GM13977 (cell line): ENCODE data around the gene ZNF273.
"Not testable (repeated sequence)": the region's sequence is repeated elsewhere in the genome, so short reads cannot be mapped to it uniquely, and the experiment has no call there.

Experiments used
- DNase-seq: peaks from one replicate; pipeline ENCODE4 v3.0.0; 2012; ENCODE audit warnings: low spot score
- in situ Hi-C: fragments of 300-500 bp; cut with MboI; formaldehyde crosslinking; loops from one replicate; pipeline ENCODE4 v1.12.0; 2022; ENCODE audit warnings: low sequenced_read_pairs, low pct_unique_long_range_greater_than_20kb, mixed read lengths, inconsistent platforms; ENCODE audit not compliant: unreplicated experiment
- TF ChIP-seq, protein P1 (sequence below): IDR thresholded peaks from 2 replicates; pipeline ENCODE4 v1.5.1; 2012; ENCODE audit warnings: mild to moderate bottlenecking, control low read depth; ENCODE audit not compliant: insufficient read depth; ENCODE audit errors: extremely low read depth, missing control alignments

The ZNF273 gene

DNA sequence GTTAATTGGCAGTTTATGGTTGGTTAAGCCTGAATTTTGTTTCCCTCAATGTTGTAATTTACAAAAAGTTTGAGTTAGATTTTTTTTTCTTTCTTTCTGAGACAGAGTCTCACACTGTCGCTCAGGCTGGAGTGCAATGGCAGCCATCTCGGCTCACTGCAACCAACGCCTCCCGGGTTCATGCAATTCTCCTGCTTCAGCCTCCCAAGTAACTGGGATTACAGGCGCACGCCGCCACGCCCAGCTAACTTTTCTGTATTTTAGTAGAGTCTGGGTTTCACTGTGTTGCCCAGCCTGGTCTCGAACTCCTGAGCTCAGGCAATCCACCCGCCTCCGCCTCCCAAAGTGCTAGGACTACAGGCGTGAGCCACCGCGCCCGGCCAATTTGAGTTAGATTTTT, 935 bp downstream of the ZNF273 start:
- no peak for DNase-seq
- TF ChIP-seq, protein P1, sequence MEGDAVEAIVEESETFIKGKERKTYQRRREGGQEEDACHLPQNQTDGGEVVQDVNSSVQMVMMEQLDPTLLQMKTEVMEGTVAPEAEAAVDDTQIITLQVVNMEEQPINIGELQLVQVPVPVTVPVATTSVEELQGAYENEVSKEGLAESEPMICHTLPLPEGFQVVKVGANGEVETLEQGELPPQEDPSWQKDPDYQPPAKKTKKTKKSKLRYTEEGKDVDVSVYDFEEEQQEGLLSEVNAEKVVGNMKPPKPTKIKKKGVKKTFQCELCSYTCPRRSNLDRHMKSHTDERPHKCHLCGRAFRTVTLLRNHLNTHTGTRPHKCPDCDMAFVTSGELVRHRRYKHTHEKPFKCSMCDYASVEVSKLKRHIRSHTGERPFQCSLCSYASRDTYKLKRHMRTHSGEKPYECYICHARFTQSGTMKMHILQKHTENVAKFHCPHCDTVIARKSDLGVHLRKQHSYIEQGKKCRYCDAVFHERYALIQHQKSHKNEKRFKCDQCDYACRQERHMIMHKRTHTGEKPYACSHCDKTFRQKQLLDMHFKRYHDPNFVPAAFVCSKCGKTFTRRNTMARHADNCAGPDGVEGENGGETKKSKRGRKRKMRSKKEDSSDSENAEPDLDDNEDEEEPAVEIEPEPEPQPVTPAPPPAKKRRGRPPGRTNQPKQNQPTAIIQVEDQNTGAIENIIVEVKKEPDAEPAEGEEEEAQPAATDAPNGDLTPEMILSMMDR, result no peak
- in situ Hi-C loops, result loop anchor here (25.0 kb wide), 1 partner anchor 592 kb away; the partner anchor contains the start of gene ZNF736

DNA sequence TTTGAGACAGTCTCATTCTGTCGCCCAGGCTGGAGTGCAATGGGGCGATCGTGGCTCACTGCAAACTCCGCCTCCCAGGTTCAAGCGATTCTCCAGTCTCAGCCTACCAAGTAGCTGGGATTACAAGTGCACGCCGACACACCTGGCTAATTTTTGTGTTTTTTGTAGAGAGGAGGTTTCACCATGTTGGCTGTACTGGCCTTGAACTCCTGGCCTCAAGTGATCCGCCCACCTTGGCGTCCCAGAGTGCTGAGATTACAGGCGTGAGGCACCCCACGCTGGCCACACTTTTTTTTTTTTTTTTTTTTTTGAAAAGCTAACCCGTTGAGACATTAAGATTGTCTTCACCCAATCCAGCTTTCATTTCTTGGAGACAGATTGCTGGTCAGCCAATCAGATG, 2.1 kb downstream of the ZNF273 start:
- no peak for DNase-seq
- TF ChIP-seq, protein P1, result no peak
- in situ Hi-C loops, result loop anchor here (25.0 kb wide), 1 partner anchor 593 kb away; the partner anchor contains the start of gene ZNF736

DNA sequence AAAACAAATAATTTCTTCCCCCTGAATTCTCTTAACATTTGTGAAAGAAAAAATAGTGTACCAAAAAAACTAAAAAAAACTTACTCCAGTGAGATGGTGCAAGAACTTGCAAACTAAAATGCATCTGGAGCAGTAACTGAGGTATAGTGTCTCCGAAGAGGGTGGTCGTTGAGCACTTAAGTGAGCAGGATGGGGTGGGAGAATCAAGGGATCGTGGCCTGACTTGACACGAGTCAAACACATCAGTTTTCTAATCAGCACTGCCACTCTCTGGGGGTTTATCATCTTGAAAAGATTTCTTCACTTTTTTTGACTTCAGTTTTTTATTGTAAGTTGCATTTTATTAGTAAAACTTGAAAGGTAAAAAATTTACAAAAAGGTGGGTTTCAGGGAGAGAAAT, 2.5 kb downstream of the ZNF273 start:
- DNase-seq, result no peak
- in situ Hi-C loops, result loop anchor here (25.0 kb wide), 1 partner anchor 593 kb away; the partner anchor contains the start of gene ZNF736
- TF ChIP-seq, protein P1, result no peak

DNA sequence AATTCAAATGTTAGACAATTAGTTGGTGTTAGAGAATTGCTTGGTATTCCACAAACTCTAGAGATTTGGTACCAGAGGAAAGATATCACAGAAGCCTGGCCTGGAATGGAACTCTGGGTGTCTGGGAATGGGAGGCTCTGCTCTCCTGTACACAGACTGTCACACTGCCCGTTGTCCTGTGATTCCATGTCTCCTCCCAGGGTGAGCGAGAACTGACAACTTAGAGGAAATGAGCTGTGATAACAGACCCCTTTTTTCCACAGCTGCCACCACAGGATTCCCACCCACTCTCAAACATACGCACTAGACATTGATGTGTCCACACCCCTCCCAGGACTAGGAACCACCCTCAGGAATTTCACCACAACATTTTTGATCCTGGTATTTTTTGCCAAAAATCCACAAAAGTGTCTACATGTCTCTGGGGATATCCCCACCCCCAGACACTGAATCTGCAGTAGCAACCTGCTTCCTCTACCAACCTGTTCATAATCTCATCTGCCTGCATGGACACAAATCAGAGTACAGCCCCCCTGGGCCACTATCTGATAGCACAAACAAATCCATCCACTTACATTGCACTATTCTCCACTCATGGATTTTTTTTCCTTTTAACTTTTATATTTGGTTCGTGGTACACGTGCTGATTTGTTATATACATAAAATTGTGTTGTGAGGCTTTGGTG, 4.7 kb downstream of the ZNF273 start:
- no peak for DNase-seq
- TF ChIP-seq, protein P1, result no peak
- in situ Hi-C loops, result loop anchor here (25.0 kb wide), 1 partner anchor 595 kb away; the partner anchor contains the start of gene ZNF736

DNA sequence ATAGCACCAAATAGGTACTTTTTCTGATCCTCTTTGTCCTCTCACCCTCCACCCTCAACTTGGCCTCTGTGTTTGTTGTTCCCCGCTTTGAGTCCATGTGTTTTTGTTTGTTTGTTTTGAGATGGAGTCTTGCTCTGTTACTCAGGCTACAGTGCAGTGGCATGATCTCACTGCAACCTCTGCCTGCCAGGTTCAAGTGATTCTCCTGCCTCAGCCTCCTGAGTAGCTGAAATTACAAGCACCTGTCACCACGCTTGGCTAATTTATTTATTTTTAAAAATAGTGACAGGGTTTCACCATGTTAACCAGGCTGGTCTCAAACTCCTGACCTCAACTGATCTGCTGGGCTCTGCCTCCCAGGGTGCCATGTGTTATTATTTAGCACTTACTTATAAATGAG, 5.3 kb downstream of the ZNF273 start:
- DNase-seq, result no peak
- TF ChIP-seq, protein P1, result no peak
- in situ Hi-C loops, result loop anchor here (25.0 kb wide), 1 partner anchor 596 kb away; the partner anchor contains the start of gene ZNF736

DNA sequence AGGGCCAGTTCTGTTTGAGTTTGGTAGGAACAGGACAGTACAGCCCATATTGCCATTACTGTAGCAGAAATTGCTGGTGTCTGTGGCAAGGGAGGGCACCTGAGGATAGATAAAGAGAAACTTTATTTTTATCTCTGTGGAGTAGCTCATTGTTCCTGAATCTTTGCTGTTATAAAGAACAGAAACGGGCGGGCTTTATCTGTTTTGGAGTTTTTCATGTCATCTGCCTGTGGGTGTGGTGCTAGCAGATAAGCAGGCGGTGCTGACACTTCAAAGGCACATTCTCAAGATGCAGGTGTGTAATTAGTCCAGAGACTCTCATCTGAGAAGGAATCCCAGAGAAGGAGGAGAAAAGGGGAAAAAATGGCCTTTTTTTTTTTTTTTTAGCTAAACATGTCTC, 11.5 kb downstream of the ZNF273 start:
- no peak for DNase-seq
- TF ChIP-seq, protein P1, result no peak
- in situ Hi-C loops, result loop anchor here (25.0 kb wide), 1 partner anchor 602 kb away; the partner anchor contains the start of gene ZNF736

DNA sequence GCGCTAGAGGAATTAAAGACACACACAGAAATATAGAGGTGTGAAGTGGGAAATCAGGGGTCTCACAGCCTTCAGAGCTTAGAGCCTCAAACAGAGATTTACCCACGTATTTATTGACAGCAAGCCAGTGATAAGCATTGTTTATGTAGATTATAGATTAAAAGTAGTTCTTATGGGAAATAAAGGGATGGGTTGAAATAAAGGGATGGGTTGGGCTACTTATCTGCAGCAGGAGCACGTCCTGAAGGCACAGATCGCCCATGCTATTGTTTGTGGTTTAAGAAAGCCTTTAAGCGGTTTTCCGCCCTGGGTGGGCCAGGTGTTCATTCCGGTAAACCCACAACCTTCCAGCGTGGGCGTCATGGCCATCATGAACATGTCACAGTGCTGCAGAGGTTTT, 12.2 kb downstream of the ZNF273 start:
- DNase-seq, result not testable (repeated sequence)
- in situ Hi-C loops, result loop anchor here (25.0 kb wide), 1 partner anchor 603 kb away; the partner anchor contains the start of gene ZNF736

DNA sequence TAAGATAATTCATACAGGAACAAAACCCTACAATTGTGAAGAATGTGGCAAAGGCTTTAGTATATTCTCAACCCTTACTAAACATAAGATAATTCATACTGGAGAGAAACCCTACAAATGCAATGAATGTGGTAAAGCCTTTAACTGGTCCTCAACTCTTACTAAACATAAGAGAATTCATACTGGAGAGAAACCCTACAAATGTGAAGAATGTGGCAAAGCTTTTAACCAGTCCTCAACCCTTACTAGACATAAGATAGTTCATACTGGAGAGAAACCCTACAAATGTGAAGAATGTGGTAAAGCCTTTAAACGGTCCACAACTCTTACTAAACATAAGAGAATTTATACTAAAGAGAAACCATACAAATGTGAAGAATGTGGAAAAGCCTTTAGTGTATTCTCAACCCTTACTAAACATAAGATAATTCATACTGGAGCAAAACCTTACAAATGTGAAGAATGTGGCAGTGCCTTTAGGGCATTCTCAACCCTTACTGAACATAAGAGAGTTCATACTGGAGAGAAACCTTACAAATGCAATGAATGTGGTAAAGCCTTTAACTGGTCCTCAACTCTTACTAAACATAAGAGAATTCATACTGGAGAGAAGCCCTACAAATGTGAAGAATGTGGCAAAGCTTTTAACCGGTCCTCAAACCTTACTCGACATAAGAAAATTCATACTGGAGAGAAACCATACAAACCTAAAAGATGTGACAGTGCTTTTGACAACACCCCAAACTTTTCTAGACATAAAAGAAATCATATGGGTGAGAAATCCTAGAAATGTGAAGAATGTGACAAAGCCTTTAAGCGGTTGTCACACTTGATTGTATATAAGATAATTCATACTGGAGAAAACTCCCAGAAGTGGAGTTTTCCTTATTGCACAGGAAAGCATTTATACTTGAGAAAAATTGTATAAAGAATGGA, 25.4 kb downstream of the ZNF273 start:
- DNase-seq, in situ Hi-C loops: not testable (repeated sequence)
